ENCODE measurements around the gene RCAN3. TPM values are rescaled to one million over a fixed set of nuclear protein-coding genes. Genes with fewer than 3 reads are reported as not detected.
"Not testable (repeated sequence)": the region's sequence is repeated elsewhere in the genome, so short reads cannot be mapped to it uniquely, and the experiment has no call there.

RCAN3 gene
- total and polyA plus RNA-seq, 8 donors = 4.0 to 14.2 (median 11.9) TPM

DNA sequence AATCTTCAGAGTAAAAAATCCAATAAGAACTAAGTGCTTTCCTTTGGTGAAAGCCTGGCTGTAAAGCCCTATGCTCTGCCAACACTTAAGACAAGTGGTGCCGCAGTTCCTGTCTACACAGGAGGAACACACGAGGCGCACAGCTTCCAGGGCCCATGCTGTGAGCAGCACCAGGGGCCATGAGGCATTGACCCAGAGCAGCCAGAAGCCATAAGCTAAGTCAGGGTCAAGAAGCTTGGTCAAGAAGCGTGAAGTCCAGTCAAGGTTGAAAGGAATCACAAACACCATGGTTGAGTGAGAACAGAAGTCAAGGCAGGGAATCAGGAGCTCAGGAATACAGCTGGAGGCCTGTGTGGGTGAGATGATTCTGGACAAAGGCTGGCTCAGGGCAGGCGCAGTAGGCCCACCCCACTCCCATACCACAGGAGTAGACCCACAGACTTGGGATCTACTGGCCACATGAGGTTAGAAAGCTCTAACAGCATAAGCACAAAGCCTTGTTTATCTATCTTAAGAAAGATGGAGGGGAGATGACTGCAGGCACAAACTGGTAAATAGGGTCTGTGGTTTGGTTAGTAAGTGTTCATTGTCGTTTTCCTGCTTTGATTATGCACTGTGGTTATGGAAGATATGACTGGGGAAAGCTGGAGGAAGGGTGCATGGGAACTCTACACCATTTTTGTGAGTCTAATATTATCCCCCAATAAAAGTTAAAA is 42.9 kb upstream of the RCAN3 start:
- H3K4me1 ChIP-seq = no peaks in the 10 kb centered on the region
- no peak for ATAC-seq
- DNase-seq = no peak
- no peak overlapping the region for H3K27ac ChIP-seq
- H3K9me3 ChIP-seq = no peaks in the 10 kb centered on the region
- H3K36me3 ChIP-seq = peaks cover 3 to 43% (median 9%) of the 10 kb centered on the region in 3 donors
- TF ChIP-seq, protein P1, sequence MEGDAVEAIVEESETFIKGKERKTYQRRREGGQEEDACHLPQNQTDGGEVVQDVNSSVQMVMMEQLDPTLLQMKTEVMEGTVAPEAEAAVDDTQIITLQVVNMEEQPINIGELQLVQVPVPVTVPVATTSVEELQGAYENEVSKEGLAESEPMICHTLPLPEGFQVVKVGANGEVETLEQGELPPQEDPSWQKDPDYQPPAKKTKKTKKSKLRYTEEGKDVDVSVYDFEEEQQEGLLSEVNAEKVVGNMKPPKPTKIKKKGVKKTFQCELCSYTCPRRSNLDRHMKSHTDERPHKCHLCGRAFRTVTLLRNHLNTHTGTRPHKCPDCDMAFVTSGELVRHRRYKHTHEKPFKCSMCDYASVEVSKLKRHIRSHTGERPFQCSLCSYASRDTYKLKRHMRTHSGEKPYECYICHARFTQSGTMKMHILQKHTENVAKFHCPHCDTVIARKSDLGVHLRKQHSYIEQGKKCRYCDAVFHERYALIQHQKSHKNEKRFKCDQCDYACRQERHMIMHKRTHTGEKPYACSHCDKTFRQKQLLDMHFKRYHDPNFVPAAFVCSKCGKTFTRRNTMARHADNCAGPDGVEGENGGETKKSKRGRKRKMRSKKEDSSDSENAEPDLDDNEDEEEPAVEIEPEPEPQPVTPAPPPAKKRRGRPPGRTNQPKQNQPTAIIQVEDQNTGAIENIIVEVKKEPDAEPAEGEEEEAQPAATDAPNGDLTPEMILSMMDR (IDR thresholded peaks at IDR 0.05) = no peak
- FAIRE-seq = no peak
- no peaks in the 10 kb centered on the region for H3K27me3 ChIP-seq
- intact Hi-C loops (cut with DNase I) = no loop called here
- H3K4me3 ChIP-seq = no peak overlapping the region
- WGBS, 2 donors = 94 to 99% methylated on average over 6 of the region's 6 CpGs

DNA sequence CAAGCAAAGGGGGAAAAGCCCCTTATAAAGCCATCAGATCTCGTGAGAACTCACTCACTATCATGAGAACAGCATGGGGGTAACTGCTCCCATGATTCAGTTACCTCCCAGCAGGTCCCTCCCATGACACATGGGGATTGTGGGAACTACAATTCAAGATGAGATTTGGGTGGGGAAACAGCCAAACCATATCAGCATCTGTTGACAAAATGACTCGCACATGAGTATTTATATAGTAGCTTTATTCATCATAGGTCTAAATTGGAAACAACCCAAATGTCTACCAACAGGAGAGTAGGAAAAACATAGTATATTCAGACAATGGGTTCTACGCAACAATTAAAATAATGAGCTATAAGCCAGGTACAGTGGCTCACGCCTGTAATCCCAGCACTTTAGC is 40.5 kb upstream of the RCAN3 start:
- not testable (repeated sequence) for H3K27ac ChIP-seq, H3K4me1 ChIP-seq

DNA sequence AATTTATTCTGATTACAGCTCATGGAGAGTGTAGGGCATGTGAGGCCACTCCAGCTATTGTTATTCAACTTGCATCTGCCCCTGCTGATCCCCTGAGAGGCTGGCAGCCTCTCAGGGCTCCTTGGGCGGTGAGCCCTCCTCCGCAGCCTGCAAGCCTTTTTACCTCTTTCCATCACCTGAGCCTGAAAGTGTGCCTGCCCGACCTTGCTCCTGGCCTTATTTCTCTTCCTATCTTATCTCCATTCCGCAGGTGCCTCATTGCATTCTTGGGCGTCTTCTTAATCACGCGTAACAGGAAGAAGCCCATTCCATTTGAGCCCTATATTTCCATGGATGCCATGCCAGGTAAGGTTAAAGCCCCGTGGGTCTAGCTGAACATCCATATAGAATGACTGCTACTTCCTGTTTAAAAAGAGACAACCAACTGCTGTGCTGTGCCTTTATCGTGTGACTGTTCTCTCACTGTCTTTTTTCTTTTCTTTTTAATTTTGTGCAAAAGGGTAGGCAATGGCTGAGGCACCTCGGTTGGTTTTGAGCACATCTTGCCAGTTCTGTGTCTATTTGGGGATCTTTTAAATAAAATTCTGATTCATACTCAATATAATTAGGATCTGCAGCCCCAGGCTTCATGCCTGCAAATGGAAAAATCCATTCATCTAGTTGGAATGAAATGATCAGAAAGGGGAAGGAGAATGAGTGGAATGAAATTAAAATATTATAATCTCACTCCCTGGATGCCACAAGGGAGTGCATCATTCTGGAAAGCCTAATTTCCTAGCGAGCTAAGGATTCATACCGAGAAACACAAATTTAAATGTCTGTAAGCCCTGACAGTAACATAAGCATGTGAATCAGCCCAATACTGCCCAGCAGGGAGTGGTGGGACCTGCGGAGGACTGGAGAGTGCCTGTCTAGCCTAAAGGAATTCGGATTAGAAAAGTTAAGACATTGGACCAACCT is 38.6 kb upstream of the RCAN3 start:
- ATAC-seq = no peak
- FAIRE-seq = no peak

More for the DNA sequence above, 40.5 kb upstream of the RCAN3 start:
- DNase-seq; ATAC-seq; H3K9me3 ChIP-seq; intact Hi-C loops (cut with DNase I); H3K4me3 ChIP-seq; FAIRE-seq; H3K27me3 ChIP-seq: not testable (repeated sequence)
- 83 to 84% methylated on average over 4 of the region's 4 CpGs for WGBS, 2 donors
- H3K36me3 ChIP-seq = peaks cover 3 to 33% (median 5%) of the 10 kb centered on the region in 3 donors

DNA sequence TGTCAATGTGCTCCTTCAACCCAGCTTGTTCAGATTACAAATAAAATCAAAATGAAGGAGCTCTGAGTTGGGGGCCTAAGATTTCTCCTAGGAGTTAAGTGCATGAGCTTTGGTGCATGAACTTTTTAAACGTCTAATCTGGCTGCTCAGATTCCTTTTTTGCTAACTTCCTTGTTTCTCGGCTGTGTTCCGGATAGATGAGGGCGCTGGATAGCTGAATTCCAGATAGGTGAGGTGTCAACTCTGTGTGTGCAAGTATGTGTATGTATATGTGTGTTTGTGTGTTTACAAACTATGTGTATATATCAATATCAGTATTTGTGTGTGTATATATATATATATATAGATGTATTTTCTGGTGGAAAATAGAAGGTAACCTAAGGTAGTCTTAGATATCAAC is 37.5 kb upstream of the RCAN3 start:
- DNase-seq (no peak), ATAC-seq (no peak), FAIRE-seq (no peak)
- Histone ChIP-seq H3K36me3 (peaks cover 0 to 13% (median 5%) of the 10 kb centered on the region in 3 donors), H3K9me3 (no peaks in the 10 kb centered on the region), H3K27ac (no peak overlapping the region), H3K4me3 (no peak overlapping the region), H3K4me1 (no peaks in the 10 kb centered on the region), H3K27me3 (no peaks in the 10 kb centered on the region)
- TF ChIP-seq, protein P1 (IDR thresholded peaks at IDR 0.05) = no peak
- WGBS, 2 donors = 71 to 73% methylated on average over 4 of the region's 4 CpGs
- intact Hi-C loops (cut with DNase I) = no loop called here

More for the DNA sequence above, 38.6 kb upstream of the RCAN3 start:
- H3K27me3 ChIP-seq = no peaks in the 10 kb centered on the region
- H3K9me3 ChIP-seq = no peaks in the 10 kb centered on the region
- 68 to 69% methylated on average over 14 of the region's 14 CpGs for WGBS, 2 donors
- H3K27ac ChIP-seq = no peak overlapping the region
- peaks cover 0 to 24% (median 5%) of the 10 kb centered on the region in 3 donors for H3K36me3 ChIP-seq
- TF ChIP-seq, protein P1 (IDR thresholded peaks at IDR 0.05) = no peak
- intact Hi-C loops (cut with DNase I) = no loop called here
- DNase-seq = no peak
- H3K4me3 ChIP-seq = no peak overlapping the region
- no peaks in the 10 kb centered on the region for H3K4me1 ChIP-seq

DNA sequence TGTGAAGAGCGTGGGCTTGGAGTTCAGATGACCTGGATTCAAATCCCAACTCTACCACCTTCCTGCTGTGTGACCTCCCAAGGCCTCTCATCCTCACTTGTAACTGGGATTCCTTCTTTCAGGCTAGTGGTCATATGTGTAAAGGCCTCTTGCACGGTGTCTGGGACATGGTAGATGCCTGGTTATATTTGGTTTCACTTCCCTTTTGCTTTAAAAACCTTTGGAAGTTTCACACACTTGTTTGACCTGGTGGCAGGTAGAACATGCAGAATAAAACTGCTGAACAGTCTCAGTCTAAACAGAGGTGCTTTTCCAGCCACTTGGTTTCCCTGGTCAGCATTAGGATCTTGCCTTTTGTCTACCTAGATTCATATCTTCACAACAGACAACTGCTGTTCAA is 37.0 kb upstream of the RCAN3 start:
- H3K4me3 ChIP-seq = no peak overlapping the region
- H3K36me3 ChIP-seq = peaks cover 0 to 13% (median 5%) of the 10 kb centered on the region in 3 donors
- no peaks in the 10 kb centered on the region for H3K27me3 ChIP-seq
- intact Hi-C loops (cut with DNase I) = no loop called here
- 96 to 98% methylated on average over 2 of the region's 2 CpGs for WGBS, 2 donors
- FAIRE-seq = no peak
- no peaks in the 10 kb centered on the region for H3K9me3 ChIP-seq
- DNase-seq = no peak
- H3K27ac ChIP-seq = no peak overlapping the region
- TF ChIP-seq, protein P1 (IDR thresholded peaks at IDR 0.05) = no peak
- ATAC-seq = no peak
- no peaks in the 10 kb centered on the region for H3K4me1 ChIP-seq

Data from pancreas (tissue), 10 donors.